ENCODE measurements around the gene FNDC7.

The FNDC7 gene

DNA sequence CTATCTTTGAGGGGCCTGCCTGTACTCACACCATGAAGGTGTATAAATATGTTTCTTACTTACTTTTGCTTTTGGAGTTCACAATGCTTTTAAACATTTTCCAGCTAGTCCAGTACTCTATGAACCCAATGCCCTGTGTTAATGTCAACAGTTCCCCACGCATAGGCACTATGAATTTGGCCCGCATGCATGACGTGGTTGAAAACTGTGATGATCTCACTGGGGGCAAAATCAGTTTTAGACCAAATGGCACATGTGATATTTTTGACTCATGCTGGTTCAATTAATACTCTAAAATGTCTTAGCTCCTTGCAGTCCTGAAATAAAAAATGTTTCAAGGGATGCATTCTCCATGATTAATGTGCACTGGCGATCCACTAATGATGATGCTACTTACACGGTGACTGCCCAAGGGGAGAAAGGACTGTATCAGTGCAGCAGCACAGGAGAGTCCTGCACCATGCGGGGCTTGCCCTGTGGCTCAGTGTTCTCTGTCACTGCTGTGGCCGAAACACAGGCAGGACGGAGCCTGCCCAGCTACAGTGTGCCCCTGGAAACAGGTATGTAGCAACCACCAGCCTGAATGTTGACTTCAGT is 15.7 kb downstream of the FNDC7 start:
- no peaks in the 10 kb centered on the region for H3K9me3 Mint-ChIP-seq
- DNase-seq (ENCODE audit: low spot score in 2 of 2) (no peak), ATAC-seq (replicated peaks; ENCODE audit: extremely low read depth, poor library complexity, severe bottlenecking) (no peak)
- no peak overlapping the region for H3K27ac Mint-ChIP-seq (ENCODE audit: low read depth)
- no peaks in the 10 kb centered on the region for H3K4me1 Mint-ChIP-seq
- H3K4me3 Mint-ChIP-seq: no peak overlapping the region
- H3K27me3 Mint-ChIP-seq: peaks cover 26% of the 10 kb centered on the region
- H3K36me3 Mint-ChIP-seq (ENCODE audit: insufficient read depth): peaks cover 1% of the 10 kb centered on the region

DNA sequence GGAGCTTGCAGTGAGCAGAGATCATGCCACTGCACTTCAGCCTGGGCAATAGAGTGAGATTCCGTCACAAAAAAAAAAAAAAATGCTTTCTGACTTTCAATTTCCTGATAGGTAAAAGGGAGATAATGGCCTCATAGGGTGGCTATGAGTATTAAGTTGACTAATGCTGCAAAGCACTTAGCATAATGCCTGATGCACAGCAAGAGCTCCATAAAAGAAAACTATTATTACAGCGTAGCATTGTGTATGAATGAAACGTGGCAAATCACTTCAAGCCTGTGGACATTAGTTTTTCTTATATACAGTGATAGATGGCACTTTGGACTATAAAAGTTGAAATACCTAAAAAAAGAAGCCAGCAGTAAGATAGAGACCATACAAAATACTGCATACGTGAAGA is 16.8 kb downstream of the FNDC7 start:
- Mint-ChIP-seq H3K27me3 (peaks cover 26% of the 10 kb centered on the region), H3K4me3 (no peak overlapping the region), H3K9me3 (no peaks in the 10 kb centered on the region), H3K36me3 (ENCODE audit: insufficient read depth) (peaks cover 1% of the 10 kb centered on the region), H3K4me1 (no peaks in the 10 kb centered on the region), H3K27ac (ENCODE audit: low read depth) (no peak overlapping the region)
- DNase-seq (ENCODE audit: low spot score in 2 of 2): no peak
- no peak for ATAC-seq (replicated peaks; ENCODE audit: extremely low read depth, poor library complexity, severe bottlenecking)

DNA sequence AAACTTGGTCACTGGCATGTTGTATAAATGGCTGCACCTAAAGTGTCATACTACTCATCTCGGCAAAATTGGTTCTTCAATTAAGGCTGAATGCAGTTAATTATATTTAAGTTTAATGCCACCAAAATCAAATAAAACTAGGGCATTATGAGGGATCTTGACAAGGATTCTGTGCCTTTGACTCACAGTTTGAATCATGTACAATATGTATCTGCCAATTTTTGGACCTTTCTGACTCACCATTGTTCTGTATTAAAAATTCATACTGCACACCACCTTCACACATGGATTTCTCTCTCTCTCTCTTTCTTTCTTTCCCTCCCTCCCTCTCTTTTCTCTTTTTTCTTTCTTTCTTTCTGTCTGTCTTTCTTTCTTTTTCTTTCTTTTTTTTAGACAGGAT is 19.7 kb downstream of the FNDC7 start:
- no peaks in the 10 kb centered on the region for H3K4me1 Mint-ChIP-seq
- H3K4me3 Mint-ChIP-seq: no peak overlapping the region
- H3K36me3 Mint-ChIP-seq (ENCODE audit: insufficient read depth): peaks cover 1% of the 10 kb centered on the region
- H3K27me3 Mint-ChIP-seq: peaks cover 18% of the 10 kb centered on the region
- H3K27ac Mint-ChIP-seq (ENCODE audit: low read depth): no peak overlapping the region
- H3K9me3 Mint-ChIP-seq: no peaks in the 10 kb centered on the region
- DNase-seq (ENCODE audit: low spot score in 2 of 2) (no peak), ATAC-seq (replicated peaks; ENCODE audit: extremely low read depth, poor library complexity, severe bottlenecking) (no peak)

DNA sequence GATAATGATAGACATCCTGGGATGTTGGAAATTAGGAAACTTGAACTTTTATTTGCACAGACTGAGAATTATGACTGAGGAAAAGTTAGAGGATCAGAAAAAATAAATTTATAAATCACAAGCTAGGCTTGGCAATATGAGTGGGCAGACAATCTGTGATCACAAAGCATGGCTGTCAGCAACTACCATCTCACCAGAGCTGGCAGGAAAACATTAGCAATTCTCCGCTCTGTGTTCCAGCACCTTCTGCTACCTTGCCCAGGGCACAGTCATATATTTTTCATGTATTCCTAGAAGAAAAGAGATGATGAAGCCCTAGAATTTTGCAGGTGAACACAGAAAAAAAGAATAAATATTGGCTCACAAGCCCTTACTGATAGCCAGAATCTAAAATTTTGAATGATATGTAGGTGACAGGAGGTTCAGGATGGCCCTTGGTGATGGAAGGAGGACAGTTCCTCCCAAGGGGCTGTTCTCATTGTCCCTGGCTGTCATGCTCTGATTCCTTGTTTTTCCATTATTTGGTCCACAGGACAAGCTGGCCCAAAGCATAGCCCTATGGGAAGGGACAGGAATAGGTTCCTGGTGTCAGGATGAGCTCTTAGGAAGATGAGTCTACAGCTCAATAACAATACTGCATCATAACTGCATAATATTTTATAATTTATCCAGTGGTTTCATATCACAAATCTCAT is 21.6 kb downstream of the FNDC7 start:
- H3K36me3 Mint-ChIP-seq (ENCODE audit: insufficient read depth): peaks cover 1% of the 10 kb centered on the region
- H3K4me3 Mint-ChIP-seq: no peak overlapping the region
- H3K9me3 Mint-ChIP-seq: no peaks in the 10 kb centered on the region
- ATAC-seq (replicated peaks; ENCODE audit: extremely low read depth, poor library complexity, severe bottlenecking) (no peak), DNase-seq (ENCODE audit: low spot score in 2 of 2) (no peak)
- no peaks in the 10 kb centered on the region for H3K4me1 Mint-ChIP-seq
- no peak overlapping the region for H3K27ac Mint-ChIP-seq (ENCODE audit: low read depth)
- peaks cover 24% of the 10 kb centered on the region for H3K27me3 Mint-ChIP-seq

DNA sequence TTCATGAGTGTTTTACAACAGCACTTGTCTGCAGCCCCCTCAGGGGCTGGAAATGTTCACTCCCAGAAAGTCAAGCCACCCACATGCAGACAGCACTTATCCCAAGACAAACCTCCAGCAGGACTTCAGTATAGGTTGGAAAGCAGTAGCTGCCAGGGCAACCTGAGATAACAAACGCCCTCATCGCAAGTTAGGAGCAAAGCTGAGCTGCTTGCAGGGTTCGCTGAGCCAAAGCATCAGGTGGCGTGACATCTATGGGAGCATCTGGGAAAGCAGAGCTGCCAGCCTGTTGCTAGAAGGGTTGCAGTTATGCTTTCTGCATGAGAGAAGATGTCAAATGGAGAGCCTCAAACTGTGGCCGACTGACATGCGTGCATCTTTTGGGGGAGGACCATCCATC is 29.5 kb downstream of the FNDC7 start:
- H3K36me3 Mint-ChIP-seq (ENCODE audit: insufficient read depth): peaks cover 10% of the 10 kb centered on the region
- peaks cover 8% of the 10 kb centered on the region for H3K4me1 Mint-ChIP-seq
- peaks cover 15% of the 10 kb centered on the region for H3K27me3 Mint-ChIP-seq
- no peak overlapping the region for H3K4me3 Mint-ChIP-seq
- no peak overlapping the region for H3K27ac Mint-ChIP-seq (ENCODE audit: low read depth)
- ATAC-seq (replicated peaks; ENCODE audit: extremely low read depth, poor library complexity, severe bottlenecking): no peak
- H3K9me3 Mint-ChIP-seq: no peaks in the 10 kb centered on the region
- DNase-seq (ENCODE audit: low spot score in 2 of 2): no peak

DNA sequence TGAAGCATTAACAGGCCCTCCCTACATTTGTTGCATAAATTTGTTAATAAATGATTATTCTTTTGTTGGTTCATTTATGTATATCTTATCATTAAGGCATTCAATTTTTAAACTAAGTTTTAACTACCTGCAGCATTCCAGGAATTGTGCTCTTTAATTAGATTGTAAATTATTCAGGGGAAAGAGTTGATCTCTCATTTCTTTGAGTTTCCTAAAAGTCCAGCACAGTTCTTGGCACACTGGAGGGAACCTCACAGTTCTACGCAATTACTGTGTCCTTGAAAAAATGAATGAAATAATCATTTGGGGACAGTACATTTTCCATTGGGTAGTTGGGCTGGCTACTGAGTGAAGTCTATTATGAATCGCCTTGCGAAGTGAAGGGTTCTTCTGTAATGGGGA is 33.3 kb downstream of the FNDC7 start:
- no peak for DNase-seq (ENCODE audit: low spot score in 2 of 2)
- peaks cover 15% of the 10 kb centered on the region for H3K36me3 Mint-ChIP-seq (ENCODE audit: insufficient read depth)
- no peaks in the 10 kb centered on the region for H3K9me3 Mint-ChIP-seq
- no peak for ATAC-seq (replicated peaks; ENCODE audit: extremely low read depth, poor library complexity, severe bottlenecking)
- peaks cover 43% of the 10 kb centered on the region for H3K4me1 Mint-ChIP-seq
- H3K27ac Mint-ChIP-seq (ENCODE audit: low read depth): peak overlapping the region; percentile 100
- no peaks in the 10 kb centered on the region for H3K27me3 Mint-ChIP-seq
- H3K4me3 Mint-ChIP-seq: peak overlapping the region; percentile 100

DNA sequence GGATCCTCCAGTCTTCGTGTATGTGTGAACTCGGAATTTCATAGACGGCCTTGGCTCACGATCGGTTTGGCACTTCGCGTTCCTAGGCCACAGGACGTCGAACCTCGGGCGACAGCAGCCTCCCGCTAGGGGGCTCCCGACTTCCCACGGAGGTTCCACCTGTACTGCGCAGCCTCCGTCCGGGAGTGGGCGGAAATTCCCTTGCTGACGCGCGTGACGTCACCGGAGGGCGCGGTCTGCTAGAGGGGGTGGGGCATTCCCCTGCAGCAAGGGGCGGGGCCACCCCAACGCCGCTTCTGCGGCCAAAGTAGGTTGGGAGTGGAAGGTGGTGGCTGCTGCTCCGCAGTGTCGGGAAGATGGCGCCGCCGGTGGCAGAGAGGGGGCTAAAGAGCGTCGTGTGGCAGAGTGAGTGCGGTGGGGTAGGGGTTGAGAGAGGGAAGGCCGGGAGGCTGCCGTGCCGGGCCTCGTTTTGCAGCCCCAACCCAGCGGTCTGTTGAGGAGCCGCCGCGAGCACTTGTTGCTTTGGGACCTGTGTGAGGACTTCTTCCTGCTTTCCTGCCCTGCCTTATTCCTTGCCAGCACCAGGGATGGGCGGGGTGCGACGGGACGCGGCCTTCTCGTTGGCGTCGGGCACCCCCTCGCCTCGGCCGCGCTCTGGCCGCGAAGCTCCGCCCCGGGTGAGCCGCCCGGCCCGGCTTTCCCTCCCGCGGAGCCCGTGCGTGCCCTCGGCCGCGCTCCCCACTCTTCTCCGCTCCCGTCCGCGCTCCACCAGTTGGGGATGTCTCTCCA is 33.9 kb downstream of the FNDC7 start, which contains the start of gene STXBP3:
STXBP3 (plus strand) TSS at position 293 of the 789 bp plus-strand sequence; CDS start at position 357, 64 bp downstream.
- DNase-seq (ENCODE audit: low spot score in 2 of 2) (peak; percentile 99 to 100), ATAC-seq (replicated peaks; ENCODE audit: extremely low read depth, poor library complexity, severe bottlenecking) (peak; percentile 92)
- Mint-ChIP-seq H3K27ac (ENCODE audit: low read depth) (peak within 1 kb of the TSS; percentile 100), H3K36me3 (ENCODE audit: insufficient read depth) (peaks cover 16% of the 10 kb centered on the region), H3K4me1 (peaks cover 45% of the 10 kb centered on the region), H3K4me3 (peak within 1 kb of the TSS; percentile 100), H3K9me3 (no peaks in the 10 kb centered on the region), H3K27me3 (no peaks in the 10 kb centered on the region)

DNA sequence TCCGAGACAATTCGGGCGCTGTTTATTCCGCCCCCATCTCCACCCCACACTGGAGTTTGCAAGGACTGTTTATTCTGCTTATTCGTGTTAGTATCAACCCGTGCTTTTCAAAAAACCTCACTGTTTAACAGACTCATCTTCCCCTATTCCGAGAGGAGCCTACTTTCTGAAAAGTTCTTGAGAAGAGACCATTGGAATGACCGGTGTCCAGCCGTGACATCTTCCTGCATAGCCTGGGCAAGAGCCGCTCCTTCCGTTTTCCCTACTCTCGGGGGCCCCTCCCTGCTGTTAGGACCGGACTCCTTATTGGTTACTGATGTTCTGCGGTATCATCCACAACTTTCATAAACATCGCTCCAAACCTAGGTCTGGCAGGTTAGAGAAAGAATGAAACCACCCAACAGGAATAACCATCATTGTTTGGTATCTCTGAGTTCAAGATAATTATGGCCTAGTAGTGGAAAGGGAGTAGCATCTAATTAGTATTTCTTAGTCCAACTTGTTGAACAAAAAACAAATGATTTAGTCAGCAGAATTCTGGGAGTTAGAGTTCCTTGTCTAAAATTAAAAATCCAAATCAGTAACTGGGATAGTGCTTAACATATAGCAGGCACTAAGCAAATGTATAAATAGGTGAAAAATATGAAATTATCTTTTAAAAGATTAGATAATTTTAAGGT is 34.6 kb downstream of the FNDC7 start:
- no peak for DNase-seq (ENCODE audit: low spot score in 2 of 2)
- peak; percentile 3 for ATAC-seq (replicated peaks; ENCODE audit: extremely low read depth, poor library complexity, severe bottlenecking)
- Mint-ChIP-seq H3K27me3 (no peaks in the 10 kb centered on the region), H3K36me3 (ENCODE audit: insufficient read depth) (peaks cover 16% of the 10 kb centered on the region), H3K4me1 (peaks cover 45% of the 10 kb centered on the region), H3K9me3 (no peaks in the 10 kb centered on the region), H3K4me3 (peak overlapping the region; percentile 100), H3K27ac (ENCODE audit: low read depth) (peak overlapping the region; percentile 100)

DNA sequence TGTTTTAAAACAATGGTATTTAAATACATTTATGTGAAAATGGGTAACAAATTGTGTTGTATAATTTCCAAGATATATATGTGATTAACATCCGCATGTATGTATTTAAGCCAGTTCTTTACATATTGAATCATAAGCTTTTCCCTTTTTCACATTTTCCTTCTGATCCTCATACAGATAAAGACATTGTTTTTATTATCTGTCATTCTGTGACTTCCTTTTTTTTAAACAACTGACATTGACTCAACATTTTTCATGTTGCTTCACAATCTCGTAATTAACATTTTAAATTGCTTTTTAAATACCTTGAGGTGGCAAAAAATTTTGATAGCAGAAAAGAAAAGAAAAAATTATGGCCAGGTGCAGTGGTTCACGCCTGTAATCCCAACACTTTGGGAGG is 35.2 kb downstream of the FNDC7 start:
- Mint-ChIP-seq H3K4me1 (peaks cover 45% of the 10 kb centered on the region), H3K9me3 (no peaks in the 10 kb centered on the region), H3K27ac (ENCODE audit: low read depth) (peak overlapping the region; percentile 100), H3K36me3 (ENCODE audit: insufficient read depth) (peaks cover 19% of the 10 kb centered on the region), H3K27me3 (no peaks in the 10 kb centered on the region), H3K4me3 (peak overlapping the region; percentile 100)
- DNase-seq (ENCODE audit: low spot score in 2 of 2) (no peak), ATAC-seq (replicated peaks; ENCODE audit: extremely low read depth, poor library complexity, severe bottlenecking) (no peak)

DNA sequence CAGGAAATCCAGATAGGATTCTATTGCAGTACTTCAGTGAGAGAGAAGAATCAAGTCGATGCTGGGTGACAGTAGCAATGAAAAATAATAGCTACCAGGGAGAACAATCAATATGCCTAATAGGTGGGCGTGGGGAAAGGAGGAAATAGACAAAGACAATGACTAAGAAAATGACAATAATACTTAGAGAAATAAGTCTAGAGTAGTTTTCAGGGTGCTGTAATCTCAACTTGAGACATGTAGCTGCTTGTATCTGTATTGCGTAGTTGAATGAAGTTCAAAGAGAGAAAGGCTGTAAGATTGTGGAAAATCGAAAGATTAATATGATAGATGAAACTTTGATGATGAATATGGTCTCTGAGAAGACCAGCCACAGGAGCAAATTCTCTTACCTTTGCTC is 36.4 kb downstream of the FNDC7 start:
- Mint-ChIP-seq H3K36me3 (ENCODE audit: insufficient read depth) (peaks cover 24% of the 10 kb centered on the region), H3K4me3 (no peak overlapping the region), H3K27ac (ENCODE audit: low read depth) (peak overlapping the region; percentile 1), H3K4me1 (peaks cover 45% of the 10 kb centered on the region), H3K27me3 (no peaks in the 10 kb centered on the region), H3K9me3 (no peaks in the 10 kb centered on the region)
- DNase-seq (ENCODE audit: low spot score in 2 of 2) (no peak), ATAC-seq (replicated peaks; ENCODE audit: extremely low read depth, poor library complexity, severe bottlenecking) (no peak)

DNA sequence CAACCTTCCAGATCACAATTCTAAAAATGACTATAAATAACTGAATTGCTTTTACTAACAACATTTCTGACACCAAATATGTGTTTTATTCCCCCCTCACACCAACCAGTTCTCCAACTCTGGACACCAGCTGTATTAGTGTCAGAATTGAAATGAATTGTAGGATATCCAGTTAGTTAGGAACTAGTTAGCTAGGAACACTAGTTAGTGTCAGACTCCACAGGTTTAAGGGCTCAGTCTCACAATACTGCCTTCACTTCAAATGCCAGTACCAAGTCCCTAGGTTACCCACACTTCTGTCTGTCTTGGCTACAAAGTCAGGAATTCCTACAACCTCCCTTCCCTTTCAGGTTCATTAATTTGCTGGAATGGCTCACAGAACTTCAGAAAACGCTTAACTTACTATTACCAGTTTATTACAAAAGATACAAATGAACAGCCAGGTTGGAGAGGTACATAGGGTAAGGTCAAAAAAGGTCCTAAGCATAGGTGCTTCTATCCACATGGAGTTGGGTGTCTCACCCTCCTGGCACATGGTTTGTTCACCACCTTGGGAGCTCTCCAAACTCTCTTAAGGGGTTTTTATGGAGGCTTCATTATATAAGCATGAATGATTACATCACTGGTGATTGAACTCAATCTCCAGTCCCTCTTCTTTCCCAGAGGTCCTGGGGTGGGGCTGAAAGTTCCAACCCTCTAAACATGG is 37.9 kb downstream of the FNDC7 start:
- Mint-ChIP-seq H3K36me3 (ENCODE audit: insufficient read depth) (peaks cover 36% of the 10 kb centered on the region), H3K9me3 (no peaks in the 10 kb centered on the region), H3K27ac (ENCODE audit: low read depth) (peak overlapping the region; percentile 58), H3K4me1 (peaks cover 45% of the 10 kb centered on the region), H3K27me3 (no peaks in the 10 kb centered on the region), H3K4me3 (no peak overlapping the region)
- DNase-seq (ENCODE audit: low spot score in 2 of 2): no peak
- no peak for ATAC-seq (replicated peaks; ENCODE audit: extremely low read depth, poor library complexity, severe bottlenecking)

DNA sequence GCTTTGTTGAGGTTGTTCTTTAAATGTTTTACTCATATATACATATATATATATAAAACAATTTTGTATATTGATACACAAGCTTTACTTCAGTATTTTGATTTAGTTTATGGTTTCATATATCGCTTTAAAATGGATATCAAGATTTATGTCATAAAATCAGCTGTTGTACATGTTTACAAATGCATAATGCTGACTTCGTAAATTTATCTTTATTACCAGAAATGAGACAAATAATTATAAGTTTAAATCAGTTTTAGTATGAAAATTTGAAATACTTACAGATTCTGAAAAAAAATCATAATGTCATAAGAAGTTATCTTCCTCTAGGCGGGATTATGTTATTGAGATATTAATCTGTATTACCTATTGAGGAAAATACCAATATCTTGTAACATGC is 40.7 kb downstream of the FNDC7 start:
- Mint-ChIP-seq H3K27ac (ENCODE audit: low read depth) (no peak overlapping the region), H3K36me3 (ENCODE audit: insufficient read depth) (peaks cover 35% of the 10 kb centered on the region), H3K4me1 (peaks cover 28% of the 10 kb centered on the region), H3K4me3 (no peak overlapping the region), H3K9me3 (no peaks in the 10 kb centered on the region), H3K27me3 (no peaks in the 10 kb centered on the region)
- DNase-seq (ENCODE audit: low spot score in 2 of 2) (no peak), ATAC-seq (replicated peaks; ENCODE audit: extremely low read depth, poor library complexity, severe bottlenecking) (no peak)

Data from central memory CD8-positive, alpha-beta T cell (primary cell).